Measurements from ENCODE around the gene TRMT2B.
"Not testable (repeated sequence)": the region's sequence is repeated elsewhere in the genome, so short reads cannot be mapped to it uniquely, and the experiment has no call there.

Gene TRMT2B

GRCh38 chrX:101009090-101009489 is 42.8 kb downstream of the TRMT2B start:
- in situ Hi-C loops (cut with HindIII; ENCODE audit: low sequenced_read_pairs): no loop called here

- in situ Hi-C loops (cut with HindIII; ENCODE audit: low sequenced_read_pairs): no loop called here
Measured at GRCh38 chrX:100999451-100999850, 52.5 kb downstream of the TRMT2B start.

GRCh38 chrX:100995469-100995868 is 56.4 kb downstream of the TRMT2B start:
- in situ Hi-C loops (cut with HindIII; ENCODE audit: low sequenced_read_pairs): no loop called here

GRCh38 chrX:100994352-100995281 is 57.3 kb downstream of the TRMT2B start:
- in situ Hi-C loops (cut with HindIII; ENCODE audit: low sequenced_read_pairs): no loop called here

GRCh38 chrX:100990139-100990538 is 61.8 kb downstream of the TRMT2B start:
- in situ Hi-C loops (cut with HindIII; ENCODE audit: low sequenced_read_pairs): no loop called here

GRCh38 chrX:100984818-100985217 is 67.1 kb downstream of the TRMT2B start:
- in situ Hi-C loops (cut with HindIII; ENCODE audit: low sequenced_read_pairs): no loop called here

- in situ Hi-C loops (cut with HindIII; ENCODE audit: low sequenced_read_pairs): not testable (repeated sequence)
Measured at GRCh38 chrX:100981498-100981845, 70.4 kb downstream of the TRMT2B start.

GRCh38 chrX:100980608-100981497 is 71.1 kb downstream of the TRMT2B start:
- in situ Hi-C loops (cut with HindIII; ENCODE audit: low sequenced_read_pairs): no loop called here

- in situ Hi-C loops (cut with HindIII; ENCODE audit: low sequenced_read_pairs): no loop called here
Measured at GRCh38 chrX:100979881-100980607, 71.9 kb downstream of the TRMT2B start.

GRCh38 chrX:100976211-100976610 is 75.7 kb downstream of the TRMT2B start:
- in situ Hi-C loops (cut with HindIII; ENCODE audit: low sequenced_read_pairs): no loop called here

- in situ Hi-C loops (cut with HindIII; ENCODE audit: low sequenced_read_pairs): no loop called here
Measured at GRCh38 chrX:100975212-100975611, 76.7 kb downstream of the TRMT2B start.

GRCh38 chrX:100973411-100973810 is 78.5 kb downstream of the TRMT2B start:
- in situ Hi-C loops (cut with HindIII; ENCODE audit: low sequenced_read_pairs): no loop called here

- in situ Hi-C loops (cut with HindIII; ENCODE audit: low sequenced_read_pairs): no loop called here
Measured at GRCh38 chrX:100969936-100970335, 82.0 kb downstream of the TRMT2B start.

GRCh38 chrX:100969408-100969807 is 82.5 kb downstream of the TRMT2B start, which contains the start of gene ARL13A:
TSS of gene ARL13A (plus strand) at chrX:100969708. CDS start at chrX:100973690, 3,982 bp downstream.
- in situ Hi-C loops (cut with HindIII; ENCODE audit: low sequenced_read_pairs): no loop called here

GRCh38 chrX:100964362-100964761 is 87.5 kb downstream of the TRMT2B start:
- in situ Hi-C loops (cut with HindIII; ENCODE audit: low sequenced_read_pairs): no loop called here

GRCh38 chrX:100962811-100963210 is 89.1 kb downstream of the TRMT2B start:
- in situ Hi-C loops (cut with HindIII; ENCODE audit: low sequenced_read_pairs): no loop called here

All from DLD1 (cell line).